HG02938 (cell line): ENCODE measurements around the gene STPG3.
A peak's percentile ranks its signal among the peaks of the same experiment; 100 is the strongest.
"Not testable (repeated sequence)": the region's sequence is repeated elsewhere in the genome, so short reads cannot be mapped to it uniquely, and the experiment has no call there.

ENCODE experiments used
- ATAC-seq: cut with Tn5 transposase; IDR thresholded peaks from one replicate; pipeline ENCODE4 v1.9.1; 2021; ENCODE audit warnings: mild to moderate bottlenecking, moderate library complexity; ENCODE audit not compliant: unreplicated experiment

Gene STPG3

GRCh38 chr9:137244486-137245449 lies 6.3 kb upstream of the STPG3 start:
- ATAC-seq, result no peak

- no peak for ATAC-seq
These were observed 5.3 kb upstream of the STPG3 start for GRCh38 chr9:137245450-137246421.

GRCh38 chr9:137247135-137247915 lies 3.8 kb upstream of the STPG3 start:
- no peak for ATAC-seq

GRCh38 chr9:137247916-137248175 lies 3.2 kb upstream of the STPG3 start:
- no peak for ATAC-seq

- no peak for ATAC-seq
These were observed 525 bp upstream of the STPG3 start for GRCh38 chr9:137250329-137251193.

GRCh38 chr9:137251490-137252268 lies 593 bp downstream of the STPG3 start:
- no peak for ATAC-seq

- ATAC-seq, result no peak
These were observed 1.7 kb downstream of the STPG3 start for GRCh38 chr9:137252555-137253506.

- ATAC-seq, result no peak
These were observed 2.9 kb downstream of the STPG3 start for GRCh38 chr9:137253717-137254623.

- peak; percentile 69 for ATAC-seq
These were observed 3.8 kb downstream of the STPG3 start, which contains the start of gene NELFB for GRCh38 chr9:137254624-137255447. Gene NELFB, plus strand, starts transcription at chr9:137255327.

GRCh38 chr9:137255448-137256114 lies 4.5 kb downstream of the STPG3 start:
- ATAC-seq, result peak; percentile 35

- ATAC-seq, result no peak
These were observed 5.3 kb downstream of the STPG3 start for GRCh38 chr9:137256362-137256761.

- ATAC-seq, result no peak
These were observed 5.8 kb downstream of the STPG3 start for GRCh38 chr9:137256856-137257255.

- ATAC-seq, result not testable (repeated sequence)
These were observed 11.3 kb downstream of the STPG3 start for GRCh38 chr9:137262173-137262908.

GRCh38 chr9:137262909-137263285 lies 11.8 kb downstream of the STPG3 start:
- no peak for ATAC-seq

- no peak for ATAC-seq
These were observed 12.4 kb downstream of the STPG3 start for GRCh38 chr9:137263506-137263905.
